A673 (cell line): ENCODE results near the gene MDP1.

ENCODE experiments used
- EZH2 ChIP-seq: fragments of 200-600 bp; sonication (generic); IDR thresholded peaks from 2 replicates; pipeline ENCODE4 v1.6.1; 2017; ENCODE audit warnings: borderline replicate concordance, low read depth, mild to moderate bottlenecking, mixed read lengths, antibody characterized with exemption, low read length; ENCODE audit not compliant: poor library complexity, severe bottlenecking
- TF ChIP-seq, protein P1 (sequence below): fragments of 300-800, 200-600 bp; sonication (generic); conservative IDR thresholded peaks from 2 replicates; pipeline ENCODE4 v1.5.1; 2017; ENCODE audit warnings: low read depth, mild to moderate bottlenecking, antibody characterized with exemption, low read length, moderate library complexity, mixed read lengths

DNA sequence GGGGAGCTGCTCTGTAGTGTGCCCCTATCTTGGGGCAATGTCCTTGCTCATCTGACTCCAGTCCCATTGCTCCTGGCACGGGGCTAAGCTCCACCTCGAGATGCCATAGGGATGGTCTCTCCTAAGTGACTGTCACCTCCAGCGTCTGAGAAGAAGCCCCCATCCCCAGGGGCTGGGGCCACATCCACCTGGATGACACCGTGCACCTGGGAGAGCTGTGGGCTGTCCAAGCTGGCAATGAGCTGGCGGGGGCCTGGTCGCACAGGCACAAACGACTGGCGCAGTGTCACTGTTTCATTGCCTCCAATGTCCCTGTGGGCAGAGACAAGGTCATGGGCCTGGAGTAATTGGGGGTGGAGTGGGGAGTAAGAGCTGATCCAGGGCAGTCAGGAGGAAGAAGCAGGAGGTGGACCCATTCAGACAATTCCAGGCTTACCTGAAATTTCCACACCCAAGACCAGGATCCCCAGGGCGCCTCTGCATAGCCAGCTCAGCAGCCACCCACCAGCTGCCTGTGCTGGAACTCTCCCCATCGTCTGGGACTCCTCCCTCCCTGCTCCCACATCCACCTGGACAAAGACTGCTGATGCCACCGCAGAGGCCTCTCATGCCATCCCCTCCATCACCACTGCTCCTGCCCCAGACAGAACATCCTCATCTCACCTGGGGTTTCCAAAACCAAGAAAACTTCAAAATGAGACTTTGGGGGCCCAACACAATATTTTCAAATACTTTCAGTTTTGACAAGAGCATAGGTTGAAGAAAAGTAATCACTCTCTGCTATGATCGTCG is 33.6 kb upstream of the MDP1 start:
- TF ChIP-seq, protein P1, sequence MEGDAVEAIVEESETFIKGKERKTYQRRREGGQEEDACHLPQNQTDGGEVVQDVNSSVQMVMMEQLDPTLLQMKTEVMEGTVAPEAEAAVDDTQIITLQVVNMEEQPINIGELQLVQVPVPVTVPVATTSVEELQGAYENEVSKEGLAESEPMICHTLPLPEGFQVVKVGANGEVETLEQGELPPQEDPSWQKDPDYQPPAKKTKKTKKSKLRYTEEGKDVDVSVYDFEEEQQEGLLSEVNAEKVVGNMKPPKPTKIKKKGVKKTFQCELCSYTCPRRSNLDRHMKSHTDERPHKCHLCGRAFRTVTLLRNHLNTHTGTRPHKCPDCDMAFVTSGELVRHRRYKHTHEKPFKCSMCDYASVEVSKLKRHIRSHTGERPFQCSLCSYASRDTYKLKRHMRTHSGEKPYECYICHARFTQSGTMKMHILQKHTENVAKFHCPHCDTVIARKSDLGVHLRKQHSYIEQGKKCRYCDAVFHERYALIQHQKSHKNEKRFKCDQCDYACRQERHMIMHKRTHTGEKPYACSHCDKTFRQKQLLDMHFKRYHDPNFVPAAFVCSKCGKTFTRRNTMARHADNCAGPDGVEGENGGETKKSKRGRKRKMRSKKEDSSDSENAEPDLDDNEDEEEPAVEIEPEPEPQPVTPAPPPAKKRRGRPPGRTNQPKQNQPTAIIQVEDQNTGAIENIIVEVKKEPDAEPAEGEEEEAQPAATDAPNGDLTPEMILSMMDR: no peak
- no peak for TF ChIP-seq EZH2
